A673 (cell line): ENCODE results near the gene ASTN2. TPM values are rescaled to one million over a fixed set of nuclear protein-coding genes. Genes with fewer than 3 reads are reported as not detected.

Source experiments
- BruUV-seq: library from RNA; stranded (reverse); fragments of 400-500 nt; replicated peaks from 2 replicates; lab custom pipeline; 2021; lab: Mats Ljungman, UMichigan
- CTCF ChIA-PET: fragments of 300-600 bp; sonication (Branson Sonifier 250); formaldehyde crosslinking; loops from one replicate; lab custom pipeline; 2022; ENCODE audit warnings: antibody characterized with exemption; lab: Charles Lee
- POLR2A ChIA-PET: fragments of 300-600 bp; sonication (Branson Sonifier 250); formaldehyde crosslinking; loops from one replicate; lab custom pipeline; 2022; ENCODE audit warnings: antibody characterized with exemption; ENCODE audit not compliant: low non-redundant PET; lab: Charles Lee
- DNase-seq: peaks from one replicate; pipeline ENCODE4 v3.0.0-alpha.2; 2015; ENCODE audit warnings: low spot score
- H3K27ac ChIP-seq: fragments of 200-600 bp; sonication (generic); 2 replicates; pipeline ENCODE4 v1.5.1; 2016; ENCODE audit warnings: mixed run types, low read depth, mild to moderate bottlenecking, mixed read lengths, antibody characterized with exemption, low read length; ENCODE audit not compliant: poor library complexity, severe bottlenecking
- H3K27me3 ChIP-seq: fragments of 200-600 bp; sonication (generic); replicated peaks from 2 replicates; pipeline ENCODE4 v1.6.1; 2017; ENCODE audit warnings: mixed run types, low read depth, mild to moderate bottlenecking, mixed read lengths, antibody characterized with exemption, low read length; ENCODE audit not compliant: insufficient read depth, poor library complexity
- H3K36me3 ChIP-seq: fragments of 200-600 bp; sonication (generic); 2 replicates; pipeline ENCODE4 v1.6.1; 2016; ENCODE audit warnings: mixed run types, mild to moderate bottlenecking, mixed read lengths, antibody characterized with exemption, low read length; ENCODE audit not compliant: insufficient read depth, poor library complexity, severe bottlenecking
- H3K4me1 ChIP-seq: fragments of 200-600 bp; sonication (generic); 2 replicates; pipeline ENCODE4 v1.6.1; 2017; ENCODE audit warnings: mixed run types, mild to moderate bottlenecking, mixed read lengths, antibody characterized with exemption, low read length; ENCODE audit not compliant: insufficient read depth, poor library complexity, severe bottlenecking
- H3K4me3 ChIP-seq: fragments of 200-600 bp; sonication (generic); 2 replicates; pipeline ENCODE4 v1.5.1; 2016; ENCODE audit warnings: low read depth, mixed run types, mild to moderate bottlenecking, mixed read lengths, low read length; ENCODE audit not compliant: poor library complexity, severe bottlenecking
- H3K9me3 ChIP-seq: fragments of 200-600 bp; sonication (generic); 2 replicates; pipeline ENCODE4 v1.6.1; 2016; ENCODE audit warnings: mixed run types, low read depth, mild to moderate bottlenecking, mixed read lengths, antibody characterized with exemption, low read length; ENCODE audit not compliant: poor library complexity, severe bottlenecking
- CTCF ChIP-seq: fragments of 300-800, 200-600 bp; sonication (generic); conservative IDR thresholded peaks from 2 replicates; pipeline ENCODE4 v1.5.1; 2017; ENCODE audit warnings: low read depth, mild to moderate bottlenecking, antibody characterized with exemption, low read length, moderate library complexity, mixed read lengths
- EZH2 ChIP-seq: fragments of 200-600 bp; sonication (generic); IDR thresholded peaks from 2 replicates; pipeline ENCODE4 v1.6.1; 2017; ENCODE audit warnings: borderline replicate concordance, low read depth, mild to moderate bottlenecking, mixed read lengths, antibody characterized with exemption, low read length; ENCODE audit not compliant: poor library complexity, severe bottlenecking
- intact Hi-C: fragments of 100-400 bp; cut with micrococcal nuclease; formaldehyde crosslinking; loops from one replicate; pipeline ENCODE4 v1.10.0; 2022; ENCODE audit not compliant: unreplicated experiment
- total RNA-seq: library from RNA; stranded (reverse); gene quantifications from 2 replicates; pipeline ENCODE4 v1.2.3, GENCODE V29; 2021

Gene ASTN2
- total RNA-seq, 1 experiment from 2014 or later, result 3.4 TPM

GRCh38 chr9:116849721-116850120 is 565.1 kb downstream of the ASTN2 start:
- Histone ChIP-seq H3K4me3 (no peak overlapping the region), H3K27me3 (peaks cover 16% of the 10 kb centered on the region), H3K9me3 (no peaks in the 10 kb centered on the region), H3K4me1 (no peaks in the 10 kb centered on the region), H3K36me3 (no peaks in the 10 kb centered on the region), H3K27ac (no peak overlapping the region)
- no TSS peak for BruUV-seq
- ChIA-PET POLR2A (no interaction called here), CTCF (no interaction called here)
- intact Hi-C loops, result no loop called here
- TF ChIP-seq CTCF (no peak), EZH2 (no peak)
- DNase-seq, result no peak

GRCh38 chr9:116844621-116845020 is 570.2 kb downstream of the ASTN2 start:
- POLR2A ChIA-PET, result no interaction called here
- no peaks in the 10 kb centered on the region for H3K9me3 ChIP-seq
- no peak for TF ChIP-seq EZH2
- no peak for TF ChIP-seq CTCF
- H3K4me1 ChIP-seq, result no peaks in the 10 kb centered on the region
- no peaks in the 10 kb centered on the region for H3K36me3 ChIP-seq
- intact Hi-C loops, result no loop called here
- no peak for DNase-seq
- BruUV-seq, result no TSS peak
- no peaks in the 10 kb centered on the region for H3K27me3 ChIP-seq
- CTCF ChIA-PET, result no interaction called here
- H3K4me3 ChIP-seq, result no peak overlapping the region
- no peak overlapping the region for H3K27ac ChIP-seq

GRCh38 chr9:116843863-116844620 is 570.8 kb downstream of the ASTN2 start:
- no peak overlapping the region for H3K4me3 ChIP-seq
- ChIA-PET CTCF (no interaction called here), POLR2A (no interaction called here)
- no peaks in the 10 kb centered on the region for H3K9me3 ChIP-seq
- no peak overlapping the region for H3K27ac ChIP-seq
- TF ChIP-seq CTCF (no peak), EZH2 (no peak)
- H3K4me1 ChIP-seq, result no peaks in the 10 kb centered on the region
- no peaks in the 10 kb centered on the region for H3K27me3 ChIP-seq
- no peak for DNase-seq
- H3K36me3 ChIP-seq, result no peaks in the 10 kb centered on the region
- BruUV-seq, result no TSS peak
- intact Hi-C loops, result no loop called here
